Hematopoietic multipotent progenitor cell treated with erythropoietin and hydrocortisone succinate and interleukin-3 and kit ligand, for 17 days (in vitro differentiated cells): Measurements from ENCODE around the gene GPSM1.

Source experiments
- DNase-seq: peaks from one replicate; pipeline ENCODE4 v3.0.0-alpha.2; 2015; ENCODE audit warnings: low spot score

Gene GPSM1

DNA sequence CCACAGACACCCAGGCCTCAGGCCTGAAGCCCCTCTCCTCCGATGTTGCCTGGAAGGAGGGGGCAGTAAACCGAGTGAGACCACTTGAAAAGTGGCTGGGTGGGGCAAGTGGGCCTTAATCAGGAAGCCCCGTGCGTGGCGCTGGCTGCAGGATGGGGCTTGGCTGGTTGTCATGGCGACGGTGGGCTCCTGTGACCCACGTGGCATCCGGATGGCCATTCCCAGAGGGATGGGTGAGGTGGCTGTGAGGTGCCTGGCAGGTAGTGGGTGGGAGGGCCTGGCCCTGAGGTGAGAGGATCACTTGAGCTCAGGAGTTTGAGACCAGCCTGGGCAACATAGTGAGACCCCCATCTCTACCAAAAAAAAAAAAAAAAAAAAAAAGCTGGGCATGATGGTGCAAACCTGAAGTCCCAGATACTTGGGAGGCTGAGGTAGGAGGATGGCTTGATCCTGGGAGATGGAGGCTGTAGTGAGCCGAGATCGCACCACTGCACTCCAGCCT, 5.2 kb downstream of the GPSM1 start:
- no peak for DNase-seq

DNA sequence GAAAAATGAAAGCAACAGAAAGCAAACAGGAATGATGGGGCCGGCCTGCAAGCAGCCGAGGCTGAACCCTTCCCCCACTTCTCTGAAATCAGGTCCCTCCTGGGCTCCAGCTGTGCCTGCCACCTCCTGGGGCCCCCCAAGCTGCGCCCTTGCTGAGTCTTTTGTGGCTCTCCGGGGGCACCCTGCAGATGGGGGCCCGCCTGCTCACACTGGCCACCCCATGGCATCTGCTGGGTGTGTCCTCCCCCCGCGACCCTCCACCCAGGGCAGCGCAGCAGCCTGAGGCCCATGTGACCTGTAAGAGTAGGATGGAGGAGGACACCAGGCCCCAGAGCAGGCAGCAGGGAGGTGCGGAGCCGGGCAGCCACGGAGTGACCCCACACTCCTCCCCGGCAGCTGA, 5.7 kb downstream of the GPSM1 start:
- DNase-seq, result no peak

DNA sequence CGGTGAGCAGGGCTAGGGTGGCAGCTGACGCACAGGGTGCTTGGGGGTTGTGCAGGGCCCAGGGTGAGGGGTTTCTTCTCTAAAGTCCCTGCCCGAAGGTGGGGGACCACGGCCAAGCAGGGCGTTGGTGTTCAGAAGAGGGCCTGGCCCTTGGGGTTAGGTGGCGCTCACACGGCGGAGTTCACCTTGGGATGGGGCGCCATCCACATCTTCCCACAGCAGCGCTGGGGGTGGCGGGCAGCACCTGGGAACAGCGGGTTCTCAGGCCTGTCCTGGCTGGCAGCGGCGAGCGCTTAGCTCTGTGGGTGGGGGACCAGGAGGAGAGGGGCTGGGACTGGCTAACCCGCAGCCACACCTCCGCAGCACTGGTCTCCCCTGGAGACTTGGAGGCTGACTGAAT, 6.1 kb downstream of the GPSM1 start:
- DNase-seq, result no peak

DNA sequence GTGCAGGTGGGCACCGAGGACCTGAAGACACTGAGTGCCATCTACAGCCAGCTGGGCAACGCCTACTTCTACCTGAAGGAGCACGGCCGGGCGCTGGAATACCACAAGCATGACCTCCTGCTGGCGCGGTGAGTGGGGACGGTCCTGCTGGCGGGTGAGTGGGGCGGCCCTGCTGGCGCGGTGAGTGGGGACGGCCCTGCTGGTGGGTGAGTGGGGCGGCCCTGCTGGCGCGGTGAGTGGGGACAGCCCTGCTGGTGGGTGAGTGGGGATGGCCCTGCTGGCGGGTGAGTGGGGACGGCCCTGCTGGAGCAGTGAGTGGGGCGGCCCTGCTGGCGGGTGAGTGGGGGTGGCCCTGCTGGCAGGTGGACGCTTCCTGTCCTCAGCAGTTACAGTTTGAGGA, 7.2 kb downstream of the GPSM1 start:
- no peak for DNase-seq

DNA sequence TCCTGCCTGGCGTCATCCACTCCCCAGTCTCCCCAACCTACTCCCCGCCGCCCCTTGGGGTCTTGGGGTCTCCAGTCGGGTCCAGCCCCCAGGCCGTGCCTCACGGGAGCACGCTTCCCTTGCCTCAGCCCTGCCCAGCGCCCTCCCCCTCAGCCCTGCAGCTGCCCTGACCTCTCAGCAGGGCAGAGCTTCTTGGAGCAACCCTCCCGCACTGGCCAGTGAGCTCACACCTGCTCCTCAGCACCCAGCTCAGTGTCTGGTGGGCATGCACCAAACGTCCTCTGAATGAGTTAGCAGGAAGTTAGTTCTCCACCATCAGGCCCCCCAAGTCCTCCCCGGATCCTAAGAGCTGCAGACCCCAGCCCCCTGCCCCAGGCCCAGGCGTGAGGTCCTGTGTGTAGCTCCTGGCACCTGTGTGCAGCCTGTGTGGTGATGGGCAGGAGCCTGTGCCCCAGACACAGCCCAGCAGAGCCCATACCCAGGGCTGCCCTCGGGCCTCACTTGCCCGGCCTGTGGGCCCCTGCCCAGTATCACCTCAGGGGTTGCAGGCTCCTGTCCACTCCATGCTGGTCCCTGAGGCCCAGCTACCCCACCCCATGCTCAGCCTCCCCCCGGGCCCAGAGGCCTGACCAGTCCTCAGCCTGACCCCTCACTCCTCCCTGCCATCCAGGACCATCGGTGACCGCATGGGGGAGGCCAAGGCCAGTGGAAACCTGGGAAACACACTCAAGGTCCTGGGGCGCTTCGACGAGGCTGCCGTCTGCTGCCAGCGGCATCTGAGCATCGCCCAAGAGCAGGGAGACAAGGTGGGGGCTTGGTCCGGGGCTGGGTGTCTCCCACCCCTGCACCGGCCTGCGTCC, 8.2 kb downstream of the GPSM1 start:
- no peak for DNase-seq

DNA sequence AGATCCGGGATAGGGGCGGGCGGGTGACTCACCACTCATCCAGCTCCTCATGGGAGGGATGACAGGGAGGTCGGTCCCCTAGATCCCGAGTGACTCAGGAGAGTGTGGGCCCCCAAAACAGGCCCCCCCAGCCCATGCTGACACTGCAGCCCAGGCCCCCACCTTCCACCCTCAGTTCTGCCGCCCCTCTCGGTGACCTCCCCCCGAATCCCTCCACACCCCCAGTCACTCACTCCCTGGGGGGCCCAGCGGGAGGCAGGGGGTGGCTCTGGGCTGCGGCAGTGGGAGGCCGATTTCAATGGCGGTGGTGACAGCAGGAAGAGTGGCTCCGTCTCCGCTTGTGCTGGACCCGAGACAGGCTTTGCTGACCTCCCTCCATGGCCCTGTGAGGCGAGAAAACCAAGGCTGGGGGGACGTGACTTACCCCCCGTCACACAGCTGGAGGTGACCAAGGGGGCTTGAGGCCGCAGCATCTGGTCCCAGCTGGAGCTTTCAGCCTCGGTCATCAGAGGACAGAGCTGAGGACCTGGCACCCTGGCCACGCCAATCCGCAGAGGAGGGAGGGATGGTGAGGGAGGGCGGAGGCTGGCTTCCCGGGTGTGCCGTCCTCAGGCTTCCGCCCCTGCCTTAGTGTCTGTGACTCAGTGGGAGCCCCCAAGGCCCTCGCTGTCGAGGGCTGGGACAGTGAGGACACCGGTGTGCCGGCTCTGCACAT, 9.0 kb downstream of the GPSM1 start:
- DNase-seq, result no peak

DNA sequence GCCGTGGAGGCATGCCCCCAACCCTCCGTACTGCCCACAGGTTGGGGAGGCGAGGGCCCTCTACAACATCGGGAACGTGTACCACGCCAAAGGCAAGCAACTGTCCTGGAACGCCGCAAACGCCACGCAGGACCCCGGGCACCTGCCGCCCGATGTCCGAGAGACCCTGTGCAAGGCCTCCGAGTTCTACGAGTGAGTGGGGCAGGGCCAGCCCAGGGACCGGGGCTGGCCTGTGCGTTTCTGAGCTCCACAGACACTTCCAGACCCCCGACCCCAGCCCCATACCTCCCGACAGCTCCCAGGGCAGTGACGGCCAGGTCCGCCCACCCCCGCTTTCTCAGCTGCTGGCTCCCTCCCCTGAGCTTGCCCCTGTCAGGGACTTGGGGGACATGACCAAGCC, 9.5 kb downstream of the GPSM1 start:
- DNase-seq, result no peak

DNA sequence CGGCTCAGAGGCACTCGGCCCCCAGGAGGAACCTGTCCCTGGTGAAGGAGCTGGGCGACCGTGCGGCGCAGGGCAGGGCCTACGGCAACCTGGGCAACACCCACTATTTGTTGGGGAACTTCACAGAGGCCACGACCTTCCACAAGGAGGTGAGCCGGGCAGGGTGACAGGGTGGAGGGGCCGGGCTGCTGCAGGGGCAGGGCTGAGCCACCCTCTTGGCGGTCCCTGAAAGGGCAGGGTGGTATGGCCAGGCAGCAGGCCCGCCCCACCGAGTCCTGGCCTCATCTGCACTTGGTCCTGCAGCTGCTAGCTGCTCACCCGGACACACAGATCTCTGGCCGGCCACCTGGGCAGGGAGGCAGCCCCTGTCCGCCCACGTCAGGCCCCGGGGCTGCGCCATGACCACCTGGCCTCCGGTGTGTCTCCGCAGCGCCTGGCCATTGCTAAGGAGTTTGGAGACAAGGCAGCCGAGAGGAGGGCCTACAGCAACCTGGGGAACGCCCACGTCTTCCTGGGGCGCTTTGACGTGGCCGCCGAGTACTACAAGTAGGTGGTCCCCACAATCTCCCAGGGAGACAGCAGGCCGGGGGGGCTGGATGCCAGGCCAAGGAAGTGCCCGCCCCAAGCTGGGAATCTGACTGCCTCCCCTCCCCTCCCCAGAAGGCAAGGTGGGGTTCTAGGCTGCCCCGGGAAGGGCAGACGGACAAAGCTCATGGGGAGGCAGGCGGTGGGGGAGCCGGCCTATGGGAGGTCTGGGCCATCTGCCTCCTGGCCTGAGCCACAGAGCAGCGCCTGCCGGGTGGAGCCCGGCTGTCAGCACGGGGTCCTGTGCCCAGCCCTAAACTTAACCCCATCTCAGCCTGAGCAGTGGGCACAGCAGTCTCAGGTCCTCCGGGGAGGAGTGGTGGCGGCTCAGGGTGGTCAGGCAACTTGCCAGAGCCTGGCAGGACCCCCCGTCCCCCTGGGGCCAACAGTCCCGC, 10.4 kb downstream of the GPSM1 start:
- DNase-seq, result no peak

DNA sequence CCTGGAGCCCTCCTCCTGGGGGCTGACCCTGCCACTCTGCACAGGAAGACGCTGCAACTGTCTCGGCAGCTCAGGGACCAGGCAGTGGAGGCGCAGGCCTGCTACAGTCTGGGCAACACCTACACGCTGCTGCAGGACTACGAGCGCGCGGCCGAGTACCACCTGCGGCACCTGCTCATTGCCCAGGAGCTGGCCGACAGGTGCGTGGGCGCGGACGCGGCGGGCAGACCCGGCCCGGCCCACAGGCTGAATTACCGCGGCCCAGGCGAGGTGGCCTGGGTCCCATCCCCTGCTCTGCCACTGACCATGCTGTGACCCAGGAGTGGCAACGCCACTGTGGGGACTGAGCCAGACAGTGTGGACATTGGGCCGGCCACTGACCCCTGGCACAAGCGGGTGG, 11.2 kb downstream of the GPSM1 start:
- DNase-seq, result no peak

DNA sequence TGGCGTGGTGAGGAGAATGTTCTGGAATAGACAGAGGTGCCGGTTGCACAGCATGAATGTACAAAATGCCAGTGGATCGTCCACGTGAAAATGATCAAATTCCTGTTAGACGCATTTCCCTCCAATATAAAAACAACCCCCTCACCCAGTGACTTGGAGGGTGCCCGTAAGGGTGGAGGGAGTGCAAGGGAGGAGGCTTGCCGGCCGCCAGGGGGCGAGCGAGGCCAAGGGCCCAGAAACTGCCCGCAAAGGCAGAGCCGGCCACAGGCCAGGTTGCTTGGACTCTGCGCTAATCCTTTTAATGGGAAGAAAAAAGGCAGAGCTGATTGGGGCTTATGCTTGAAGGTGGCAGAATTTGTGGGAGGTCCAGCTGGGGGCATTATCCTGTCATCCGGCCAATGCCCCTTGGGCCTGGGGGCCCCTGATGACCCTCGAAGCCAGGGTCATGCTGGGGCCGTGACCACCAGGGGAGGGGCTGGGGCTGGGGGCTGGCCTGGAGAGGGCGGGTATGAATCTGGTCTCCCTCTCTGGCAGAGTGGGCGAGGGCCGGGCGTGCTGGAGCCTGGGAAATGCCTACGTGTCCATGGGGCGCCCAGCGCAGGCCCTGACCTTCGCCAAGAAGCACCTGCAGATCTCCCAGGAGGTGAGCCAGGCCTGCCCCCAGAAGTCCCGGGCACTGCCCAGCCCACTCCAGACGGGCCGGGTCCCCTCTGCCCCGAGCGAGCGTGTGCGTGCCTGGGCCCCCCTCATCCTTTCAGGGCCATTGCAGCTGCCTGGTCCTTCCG, 12.0 kb downstream of the GPSM1 start:
- DNase-seq, result peak; percentile 76

DNA sequence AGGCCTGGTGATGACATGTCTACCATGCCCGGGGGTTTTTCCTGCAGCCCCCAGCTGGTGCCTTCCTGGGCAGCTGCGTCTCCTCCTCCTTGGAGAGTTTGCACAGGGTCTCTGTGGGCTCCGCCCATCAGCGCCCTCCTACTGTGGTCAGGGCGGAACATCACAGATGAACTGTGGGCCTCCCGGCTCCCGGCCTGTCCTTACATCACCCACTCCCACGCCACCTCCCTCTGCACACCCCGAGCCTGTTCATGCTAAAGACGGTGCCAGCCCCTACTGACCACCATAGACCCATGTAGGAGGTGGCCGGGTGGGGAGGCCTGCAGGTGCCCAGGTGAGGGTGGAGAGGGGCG, 12.6 kb downstream of the GPSM1 start:
- no peak for DNase-seq

DNA sequence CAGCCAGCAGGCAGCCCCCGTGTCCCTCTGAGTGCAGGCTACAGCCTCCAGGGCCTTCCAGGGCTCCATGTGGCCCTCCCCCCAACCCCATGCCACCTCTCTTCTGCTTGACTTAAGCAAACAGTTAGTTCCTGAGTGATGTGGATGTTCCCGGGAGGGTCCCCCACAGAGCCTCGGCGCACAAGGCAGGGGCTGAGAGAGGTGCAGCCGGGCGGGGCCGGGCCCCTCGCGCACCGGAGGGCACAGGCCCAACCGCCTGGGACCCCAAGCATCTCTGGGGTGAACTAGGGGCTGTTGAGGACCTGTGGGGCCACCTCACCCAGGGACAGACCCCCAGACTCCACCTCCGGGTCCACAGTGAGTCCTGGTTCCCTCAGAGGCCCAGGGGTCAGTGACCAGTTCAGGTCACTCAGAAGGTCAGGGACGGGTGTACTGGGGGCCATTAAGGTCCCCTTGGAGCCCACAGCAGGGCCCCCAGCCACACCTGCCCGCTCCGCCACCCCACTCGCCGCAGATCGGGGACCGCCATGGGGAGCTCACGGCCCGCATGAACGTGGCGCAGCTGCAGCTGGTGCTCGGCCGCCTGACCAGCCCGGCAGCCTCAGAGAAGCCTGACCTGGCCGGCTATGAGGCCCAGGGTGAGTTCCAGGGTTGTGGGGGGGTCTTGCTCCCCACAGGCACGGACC, 13.2 kb downstream of the GPSM1 start:
- DNase-seq, result no peak

DNA sequence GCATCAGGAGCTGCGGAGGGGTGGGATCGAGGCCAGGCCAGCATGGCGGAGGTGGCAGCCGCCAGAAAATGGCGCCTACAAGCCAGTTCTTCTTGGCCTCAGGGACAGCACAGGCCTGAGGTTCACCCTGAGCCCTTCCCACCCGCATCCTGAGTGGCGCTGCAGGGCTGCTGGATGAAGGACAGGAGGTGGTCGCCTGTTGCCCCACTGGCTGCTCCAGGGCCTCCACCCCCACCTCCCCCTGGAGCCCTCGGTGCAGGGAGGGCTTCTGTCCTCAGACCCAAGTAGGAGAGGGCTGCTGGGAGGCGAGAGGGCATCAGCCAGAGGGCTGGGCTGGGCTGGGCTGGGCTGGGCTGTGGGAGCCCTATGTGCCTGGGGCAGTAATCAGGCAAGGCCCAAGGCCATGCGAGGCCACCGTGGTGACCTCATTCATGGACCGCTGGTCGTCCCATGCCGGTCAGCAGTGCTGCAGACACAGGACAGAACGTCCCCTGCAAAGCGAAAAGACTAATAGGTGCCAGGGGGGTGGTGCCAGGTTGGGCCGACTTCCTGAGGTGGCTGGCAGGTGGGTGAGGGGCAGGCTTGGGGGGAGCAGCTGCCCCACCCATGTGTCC, 13.8 kb downstream of the GPSM1 start:
- no peak for DNase-seq

DNA sequence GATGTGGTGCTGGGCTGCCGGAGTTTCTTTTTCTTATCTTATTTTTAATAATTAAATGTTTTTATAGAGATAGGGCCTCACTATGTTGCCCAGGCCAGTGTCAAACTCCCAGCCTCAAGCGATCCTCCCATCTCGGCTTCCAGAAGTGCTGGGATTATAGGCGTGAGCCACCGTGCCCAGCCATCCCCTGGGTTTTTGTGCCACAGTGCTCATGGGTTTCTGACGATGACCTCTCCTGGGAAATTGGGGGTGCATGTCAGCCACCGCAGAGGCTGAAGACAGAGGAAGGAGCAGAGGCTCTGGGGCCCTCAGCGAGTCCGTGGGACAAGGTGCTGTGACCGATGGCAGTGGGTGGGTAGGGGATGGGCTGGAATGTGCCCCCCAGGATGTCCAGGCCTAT, 14.4 kb downstream of the GPSM1 start:
- no peak for DNase-seq

DNA sequence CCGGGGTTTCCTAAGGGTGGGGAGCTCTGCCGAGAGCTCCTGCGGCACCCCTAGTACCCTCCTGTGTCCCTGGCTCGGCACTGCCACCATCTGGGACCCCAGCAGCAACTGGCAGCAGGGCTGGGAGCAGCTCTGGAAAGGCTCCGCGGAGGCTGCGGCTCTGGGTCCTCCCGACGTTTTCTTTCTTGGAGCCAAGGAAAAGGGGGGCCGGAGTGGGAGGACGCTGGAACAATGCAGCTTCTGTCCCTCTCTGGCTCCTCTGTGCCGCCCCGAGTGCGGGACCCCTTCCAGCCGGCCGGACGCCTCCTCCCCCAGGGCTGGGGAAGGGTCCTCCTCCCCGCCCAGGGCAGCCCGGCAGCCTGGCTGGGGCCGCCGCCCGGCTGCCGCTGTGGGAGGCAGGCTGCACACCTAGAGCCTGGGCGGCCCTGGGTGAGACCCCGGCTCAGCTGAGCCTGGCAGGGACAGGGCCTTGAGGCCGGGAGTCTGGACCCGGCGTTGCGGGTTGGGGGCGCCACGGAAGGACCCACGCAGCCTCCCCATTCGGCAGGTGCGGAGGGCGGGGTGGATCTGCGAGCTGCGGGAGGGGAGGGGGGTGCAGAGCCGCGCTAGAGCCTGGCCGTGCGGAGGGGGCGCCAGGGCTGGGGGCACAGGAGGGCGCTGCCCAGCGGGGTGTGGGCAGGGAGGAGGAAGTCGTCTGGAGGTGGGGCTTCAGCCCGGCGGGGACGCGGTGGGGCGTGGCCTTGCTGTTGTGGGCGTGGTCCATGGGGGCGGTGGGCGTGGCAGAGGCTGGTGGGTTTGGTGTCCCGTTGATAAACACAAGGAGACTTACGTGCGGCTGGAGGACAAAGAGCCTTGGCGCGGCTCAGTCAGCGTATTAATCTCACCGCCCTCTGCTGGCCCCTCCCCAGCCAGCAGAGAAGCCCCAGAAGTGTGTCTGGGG, 15.1 kb downstream of the GPSM1 start:
- peak; percentile 73 for DNase-seq

DNA sequence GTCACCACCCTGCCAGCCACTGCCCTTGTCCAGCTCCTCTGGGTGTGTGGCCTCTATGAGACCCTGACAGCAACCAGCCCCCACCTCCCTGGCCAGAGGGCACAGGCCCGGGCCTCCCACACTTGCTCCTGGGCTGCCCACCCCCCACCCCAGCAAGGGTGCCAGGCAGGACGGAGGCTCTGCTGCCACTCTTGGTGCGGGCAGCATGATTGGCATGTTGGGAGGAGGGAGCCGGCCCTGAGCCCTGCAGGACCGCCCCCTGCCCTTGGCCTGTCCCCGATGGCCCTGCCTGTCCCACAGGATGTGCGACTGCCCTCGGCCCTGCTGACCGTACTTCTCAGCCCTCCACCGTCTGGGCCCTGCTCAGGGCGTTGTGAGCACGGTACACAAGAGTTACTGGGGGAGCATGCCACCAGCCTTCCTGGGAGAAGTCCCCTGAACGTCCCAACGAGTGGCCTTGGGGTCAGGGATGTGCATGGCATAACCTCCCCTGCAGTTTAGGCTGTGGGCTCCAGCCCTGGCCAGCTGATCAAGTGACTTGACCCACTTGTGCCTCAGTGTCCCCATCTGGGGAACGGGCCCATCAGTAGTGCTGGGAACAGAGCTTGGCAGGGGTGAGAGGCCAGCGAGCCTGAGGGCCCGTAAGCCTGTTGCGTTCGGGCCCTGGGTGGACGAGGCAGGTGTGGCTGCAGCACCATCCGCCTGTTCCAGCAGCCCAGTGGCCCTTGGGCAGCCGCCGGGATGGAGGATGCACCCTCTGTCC, 16.0 kb downstream of the GPSM1 start:
- DNase-seq, result no peak

DNA sequence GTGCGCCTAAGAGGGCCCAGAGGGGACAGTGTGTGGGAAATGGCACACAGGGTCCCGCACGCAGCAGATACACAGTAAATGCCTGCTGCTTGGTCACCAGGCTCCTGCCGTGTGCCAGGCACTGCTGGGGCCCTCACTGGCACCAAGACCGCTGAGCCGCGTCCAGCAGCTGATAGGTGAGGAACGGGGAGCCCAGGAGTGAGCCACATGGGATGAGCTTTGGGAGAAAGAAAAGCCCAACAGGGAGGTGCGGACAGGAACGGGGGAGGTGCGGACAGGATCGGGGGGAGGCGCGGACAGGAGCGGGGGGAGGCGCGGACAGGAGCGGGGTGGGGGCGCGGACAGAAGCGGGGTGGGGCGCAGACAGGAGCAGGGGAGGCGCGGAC, 16.5 kb downstream of the GPSM1 start:
- no peak for DNase-seq

DNA sequence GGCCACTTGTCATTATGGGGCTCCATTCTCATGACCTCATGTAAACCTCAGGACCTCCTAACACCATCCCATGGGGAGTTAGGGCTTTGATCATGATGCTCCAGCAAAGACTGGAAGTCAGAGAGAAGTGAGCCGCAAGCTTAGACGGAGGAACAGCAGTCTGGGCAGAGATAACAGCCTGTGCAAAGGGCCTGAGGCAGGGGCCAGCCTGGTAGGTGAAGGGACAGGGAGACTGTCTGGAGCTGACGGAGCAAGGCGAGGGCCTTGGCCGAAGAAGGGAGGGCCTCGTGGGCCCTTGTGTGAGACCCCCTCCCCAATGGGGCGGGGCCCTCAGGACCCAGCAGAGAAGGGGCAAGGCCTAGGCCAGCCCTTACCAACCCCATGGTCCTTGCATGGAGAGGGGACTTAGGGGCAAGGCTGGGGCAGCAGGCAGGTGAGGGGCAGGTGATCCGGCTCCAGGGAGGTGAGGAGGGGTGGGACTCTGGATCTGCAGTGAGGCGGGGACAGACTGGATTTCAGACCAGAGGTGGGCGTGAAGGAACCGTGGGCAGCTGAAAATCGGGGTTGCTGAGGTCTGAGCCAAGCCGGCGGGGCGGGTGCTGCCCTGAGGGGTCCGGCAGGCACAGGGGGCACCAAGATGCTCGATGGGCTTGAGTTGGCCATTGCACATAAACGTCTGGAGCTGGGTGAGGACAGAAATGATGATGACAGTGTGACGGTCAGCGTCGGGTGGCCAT, 17.4 kb downstream of the GPSM1 start:
- DNase-seq, result no peak
